Fibroblast of lung (primary cell): Measurements from ENCODE around the gene CCNJL.

Experiments used
- CTCF ChIP-seq, 2 donors: IDR thresholded peaks in 1 of 2; conservative IDR thresholded peaks in 1 of 2; 1 replicate in 1 of 2; 2 replicates in 1 of 2; pipeline ENCODE4 v1.5.1; 2011 to 2012; ENCODE audit warnings: low read length in 2 of 2, control low read depth in 1 of 2, inconsistent platforms in 1 of 2, low read depth in 1 of 2, mild to moderate bottlenecking in 1 of 2
- EZH2 ChIP-seq: IDR thresholded peaks from 2 replicates; pipeline ENCODE4 v1.5.1; 2012; ENCODE audit warnings: low read length, control low read depth, mild to moderate bottlenecking; ENCODE audit errors: missing control alignments

GRCh38 chr5:160251406-160252155, 60.8 kb downstream of the CCNJL start:
- no peak for TF ChIP-seq EZH2
- TF ChIP-seq CTCF (conservative IDR thresholded peaks at IDR 0.05 in 1 of 2, IDR thresholded peaks at IDR 0.05 in 1 of 2; ENCODE audit: low read depth in 1 of 2, low read length in 2 of 2), result no peak
